Liver (tissue), 9 donors: ENCODE data around the gene FBXO44. TPM values are rescaled to one million over a fixed set of nuclear protein-coding genes. Genes with fewer than 3 reads are reported as not detected.

Experiments used
- DNase-seq: peaks from one replicate; pipeline ENCODE4 v3.0.0-alpha.2; 2017; ENCODE audit warnings: low spot score
- H3K27ac ChIP-seq, 2 donors: one replicate each; pipeline ENCODE4 v1.7.0; 2013; ENCODE audit warnings: inconsistent platforms in 2 of 2, low read length in 2 of 2, control low read depth in 1 of 2, low read depth in 1 of 2, mild to moderate bottlenecking in 1 of 2
- H3K27me3 ChIP-seq, 4 donors: one replicate each; pipeline versions ENCODE4 v1.6.1 to v1.7.0; 2013; ENCODE audit warnings: low read length in 3 of 4, inconsistent platforms in 1 of 4, mild to moderate bottlenecking in 1 of 4, moderate library complexity in 1 of 4; ENCODE audit not compliant: control insufficient read depth in 4 of 4, insufficient read depth in 4 of 4
- H3K36me3 ChIP-seq, 4 donors: one replicate each; pipeline versions ENCODE4 v1.6.1 to v1.7.0; 2013; ENCODE audit warnings: low read length in 3 of 4, mild to moderate bottlenecking in 3 of 4, low read depth in 1 of 4, moderate library complexity in 1 of 4; ENCODE audit not compliant: control insufficient read depth in 4 of 4, insufficient read depth in 3 of 4
- H3K4me1 ChIP-seq, 4 donors: one replicate each; pipeline versions ENCODE4 v1.6.1 to v1.7.0; 2013; ENCODE audit warnings: low read length in 3 of 4, mild to moderate bottlenecking in 3 of 4, moderate library complexity in 1 of 4; ENCODE audit not compliant: control insufficient read depth in 4 of 4, insufficient read depth in 4 of 4
- H3K4me3 ChIP-seq, 3 donors: one replicate each; pipeline versions ENCODE4 v1.6.1 to v1.7.0; 2013; ENCODE audit warnings: low read length in 3 of 3, control low read depth in 1 of 3, low read depth in 1 of 3, mild to moderate bottlenecking in 1 of 3
- H3K9ac ChIP-seq, 2 donors: one replicate each; pipeline ENCODE4 v1.7.0; 2013; ENCODE audit warnings: low read length in 2 of 2, mild to moderate bottlenecking in 2 of 2, moderate library complexity in 2 of 2, control low read depth in 1 of 2, low read depth in 1 of 2
- H3K9me3 ChIP-seq, 4 donors: one replicate each; pipeline versions ENCODE4 v1.6.1 to v1.7.0; 2013; ENCODE audit warnings: low read length in 3 of 4; ENCODE audit not compliant: control insufficient read depth in 4 of 4
- ATF3 ChIP-seq: IDR thresholded peaks from 2 replicates; pipeline ENCODE4 v1.6.1; 2016; ENCODE audit warnings: antibody characterized with exemption
- CTCF ChIP-seq: fragments of 150-350 bp; IDR thresholded peaks from 2 replicates; pipeline ENCODE4 v1.5.1; 2017; ENCODE audit warnings: improper control_type of control experiment, low read depth, low read length; ENCODE audit not compliant: missing input control
- EGR1 ChIP-seq, 2 donors: IDR thresholded peaks; 2 replicates each; pipeline ENCODE4 v1.6.1; 2016 to 2018; ENCODE audit warnings: antibody characterized with exemption in 2 of 2, low read depth in 2 of 2
- FOXA1 ChIP-seq: IDR thresholded peaks from 2 replicates; pipeline ENCODE4 v1.6.1; 2016; ENCODE audit warnings: antibody characterized with exemption
- FOXA2 ChIP-seq: IDR thresholded peaks from 2 replicates; pipeline ENCODE4 v1.6.1; 2016; ENCODE audit warnings: antibody characterized with exemption
- GABPA ChIP-seq, 2 donors: IDR thresholded peaks in 1 of 2; conservative IDR thresholded peaks in 1 of 2; 2 replicates each; pipeline ENCODE4 v1.6.1; 2016; ENCODE audit warnings: antibody characterized with exemption in 2 of 2, mild to moderate bottlenecking in 1 of 2, moderate library complexity in 1 of 2
- HNF4A ChIP-seq, 2 donors: conservative IDR thresholded peaks; 2 replicates each; pipeline ENCODE4 v1.6.1; 2016; ENCODE audit warnings: antibody characterized with exemption in 2 of 2, mild to moderate bottlenecking in 2 of 2
- HNF4G ChIP-seq: IDR thresholded peaks from 2 replicates; pipeline ENCODE4 v1.6.1; 2016; ENCODE audit warnings: antibody characterized with exemption
- MAX ChIP-seq: IDR thresholded peaks from 2 replicates; pipeline ENCODE4 v1.6.1; 2016; ENCODE audit warnings: antibody characterized with exemption
- NR2F2 ChIP-seq: IDR thresholded peaks from 2 replicates; pipeline ENCODE4 v1.6.1; 2016; ENCODE audit warnings: antibody characterized with exemption
- RAD21 ChIP-seq, 2 donors: IDR thresholded peaks; 2 replicates each; pipeline ENCODE4 v1.6.1; 2016; ENCODE audit warnings: antibody characterized with exemption in 2 of 2, mild to moderate bottlenecking in 2 of 2
- REST ChIP-seq: IDR thresholded peaks from 2 replicates; pipeline ENCODE4 v1.6.1; 2016; ENCODE audit warnings: antibody characterized with exemption, mild to moderate bottlenecking
- SP1 ChIP-seq: IDR thresholded peaks from 2 replicates; pipeline ENCODE4 v1.6.1; 2018; ENCODE audit warnings: antibody characterized with exemption, mild to moderate bottlenecking
- TAF1 ChIP-seq: conservative IDR thresholded peaks from 2 replicates; pipeline ENCODE4 v1.6.1; 2016; ENCODE audit warnings: antibody characterized with exemption, mild to moderate bottlenecking
- ZBTB33 ChIP-seq: IDR thresholded peaks from 2 replicates; pipeline ENCODE4 v1.6.1; 2016; ENCODE audit warnings: antibody characterized with exemption
- WGBS: extraction: QIAGEN DNeasy Blood & Tissue Kit; methylation state at CpG from one replicate; pipeline ENCODE4 v1.1.7; 2013; 5-methylcytosine and 5-hydroxymethylcytosine counted together
- polyA plus RNA-seq, 2 donors: library from polyadenylated mRNA; stranded (reverse) in 1 of 2; unstranded in 1 of 2; fragments of 200-250 nt in 1 of 2; fragments of >200 nt in 1 of 2; fragmentation: Nextera tagmentation in 1 of 2; extraction: Ambion mirVana in 1 of 2; gene quantifications; one replicate each; pipeline versions ENCODE4 v1.2.1 to v1.2.3, GENCODE V29; 2013 to 2015
- total RNA-seq, 2 donors: library from RNA; depleted of rRNA; stranded (reverse); fragments of >200 nt; gene quantifications; one replicate each; pipeline ENCODE4 v1.2.3, GENCODE V29; 2014
- donor health status: healthy.
- donor health status: healthy.
- donor health status: healthy.
- donor health status: healthy.
- donor health status: healthy.

FBXO44 gene
- total and polyA plus RNA-seq, 4 donors: 3.6 to 13.2 (median 6.8) TPM

GRCh38 chr1:11610629-11611180 is 44.0 kb upstream of the FBXO44 start:
- DNase-seq: no peak
- TF ChIP-seq MAX: no peak
- TF ChIP-seq GABPA (IDR thresholded peaks at IDR 0.05 in 1 of 2, conservative IDR thresholded peaks at IDR 0.05 in 1 of 2): no peak
- no peak for TF ChIP-seq RAD21 (IDR thresholded peaks at IDR 0.05)
- TF ChIP-seq SP1: no peak
- no peak for TF ChIP-seq HNF4G
- TF ChIP-seq ATF3: no peak
- TF ChIP-seq TAF1: no peak
- no peak for TF ChIP-seq CTCF
- TF ChIP-seq EGR1 (IDR thresholded peaks at IDR 0.05; ENCODE audit: low read depth in 2 of 2): no peak
- no peak for TF ChIP-seq HNF4A (conservative IDR thresholded peaks at IDR 0.05)
- TF ChIP-seq REST: no peak
- TF ChIP-seq FOXA2: no peak
- TF ChIP-seq FOXA1: no peak
- TF ChIP-seq NR2F2: no peak
- no peak for TF ChIP-seq ZBTB33
- no peaks in the 10 kb centered on the region for H3K36me3 ChIP-seq
- H3K27me3 ChIP-seq: no peaks in the 10 kb centered on the region
- H3K9me3 ChIP-seq: no peaks in the 10 kb centered on the region
- H3K4me1 ChIP-seq: no peaks in the 10 kb centered on the region
- no peak overlapping the region for H3K9ac ChIP-seq
- no peak overlapping the region for H3K4me3 ChIP-seq
- 63% methylated on average over 6 of the region's 6 CpGs for WGBS
- no peak overlapping the region for H3K27ac ChIP-seq
